Kidney glomerular epithelial cell (primary cell): ENCODE data around the gene BOD1.

Experiments used
- DNase-seq: peaks from one replicate; lab custom pipeline; 2025; lab: John Stamatoyannopoulos, UW

BOD1 gene

GRCh38 chr5:173640156-173640804 lies 23.8 kb upstream of the BOD1 start:
- no peak for DNase-seq

DNA sequence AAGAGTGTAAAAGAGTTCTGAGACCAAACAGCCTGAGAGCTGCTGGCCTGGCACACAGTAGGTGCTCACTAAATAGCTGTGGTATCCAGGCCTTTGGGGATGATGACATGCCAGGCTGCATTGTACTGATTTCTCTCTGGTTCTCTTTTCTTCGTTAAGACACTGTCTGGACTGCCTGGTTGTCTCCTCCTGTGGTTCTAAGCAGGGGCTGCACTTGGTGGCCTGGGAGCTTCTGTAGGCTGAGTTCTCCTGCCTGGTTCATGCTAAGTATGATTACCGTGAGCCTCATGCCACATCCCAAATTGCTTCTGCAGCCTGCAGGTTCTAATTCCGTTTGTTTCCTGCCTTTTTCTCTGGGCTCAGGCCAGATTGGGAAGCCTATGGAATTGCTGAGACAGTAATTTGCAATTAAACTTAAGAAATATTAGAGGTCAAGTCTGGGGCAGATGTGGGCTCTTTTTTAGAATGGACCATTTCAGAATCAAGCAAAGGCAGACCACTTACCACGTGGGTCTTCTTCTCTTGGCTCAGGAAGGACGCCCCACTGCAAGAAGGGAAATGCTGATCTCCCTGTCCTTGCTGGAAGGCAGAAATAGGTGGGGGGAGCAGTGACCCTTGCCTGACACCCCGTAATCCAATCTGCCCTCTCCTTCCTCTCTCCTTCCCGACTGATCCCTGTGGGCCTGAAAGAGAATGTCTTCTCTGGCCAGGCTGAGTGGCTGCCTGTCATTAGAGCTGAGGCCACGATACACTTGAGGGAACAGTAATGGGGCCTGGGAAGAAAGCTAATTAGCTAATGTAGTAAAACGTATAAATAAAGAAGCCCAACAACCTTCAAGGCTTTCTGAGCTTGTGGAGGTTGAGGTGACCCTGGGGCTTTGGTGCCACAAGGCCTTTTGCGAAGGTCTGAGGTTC lies 21.9 kb upstream of the BOD1 start:
- no peak for DNase-seq

DNA sequence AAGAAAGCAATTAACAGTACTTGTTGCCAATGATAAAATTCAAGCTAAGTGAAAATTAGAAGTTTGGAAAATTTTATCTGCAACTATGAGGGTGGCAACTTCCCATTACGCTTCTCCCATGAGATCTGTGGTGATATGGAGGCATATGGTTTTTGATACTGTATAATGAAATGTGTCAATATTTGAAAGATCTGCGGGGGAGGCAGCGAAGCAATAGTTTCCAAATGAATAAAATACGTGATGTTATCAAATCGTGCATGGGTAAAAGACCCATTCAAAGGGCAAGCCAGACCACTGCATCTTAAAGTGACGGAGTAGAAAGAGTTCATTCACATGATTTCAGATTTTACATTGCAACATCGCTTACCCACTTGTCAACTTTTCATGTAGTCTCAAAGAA lies 20.9 kb upstream of the BOD1 start:
- DNase-seq, result no peak

- DNase-seq, result no peak
Measured at GRCh38 chr5:173634465-173634983, 18.1 kb upstream of the BOD1 start.

DNA sequence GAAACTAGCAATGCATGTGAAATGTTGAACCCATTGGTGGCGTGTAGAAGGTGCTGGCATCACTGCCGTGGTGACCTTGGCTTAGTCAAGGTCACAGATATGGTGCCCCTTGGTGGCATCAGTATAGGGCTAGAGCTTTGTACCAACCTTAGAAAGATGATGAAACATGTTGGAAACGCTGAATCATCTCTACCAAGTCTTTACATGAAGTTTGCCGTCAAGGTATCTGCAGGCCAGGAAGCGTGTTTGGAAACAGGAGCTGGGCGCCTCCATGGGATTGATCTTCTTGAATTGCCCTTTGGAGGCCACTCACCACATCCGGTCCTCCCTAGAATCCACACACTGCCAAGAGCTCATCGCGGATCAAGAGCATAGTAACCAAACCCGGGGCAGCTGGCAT lies 16.9 kb upstream of the BOD1 start:
- DNase-seq, result no peak

DNA sequence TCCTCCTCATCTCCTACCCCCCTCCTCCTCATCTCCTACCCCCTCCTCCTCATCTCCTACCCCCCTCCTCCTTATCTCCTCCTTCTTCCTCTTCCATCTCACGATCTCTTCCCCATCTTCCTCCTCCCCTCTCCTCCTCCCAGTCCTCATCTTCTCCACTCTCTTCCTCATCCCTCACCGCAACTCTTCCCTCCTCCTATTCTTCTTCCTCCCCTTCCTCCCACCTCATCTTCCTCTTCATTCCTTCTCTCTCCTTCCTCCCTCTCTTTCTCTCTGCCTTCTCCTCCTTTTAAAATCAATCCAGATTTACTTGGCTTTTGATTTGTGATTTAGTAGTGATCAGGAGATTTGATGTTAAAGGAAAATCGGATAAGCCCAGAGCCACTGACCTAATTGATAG lies 15.0 kb upstream of the BOD1 start:
- DNase-seq, result no peak

DNA sequence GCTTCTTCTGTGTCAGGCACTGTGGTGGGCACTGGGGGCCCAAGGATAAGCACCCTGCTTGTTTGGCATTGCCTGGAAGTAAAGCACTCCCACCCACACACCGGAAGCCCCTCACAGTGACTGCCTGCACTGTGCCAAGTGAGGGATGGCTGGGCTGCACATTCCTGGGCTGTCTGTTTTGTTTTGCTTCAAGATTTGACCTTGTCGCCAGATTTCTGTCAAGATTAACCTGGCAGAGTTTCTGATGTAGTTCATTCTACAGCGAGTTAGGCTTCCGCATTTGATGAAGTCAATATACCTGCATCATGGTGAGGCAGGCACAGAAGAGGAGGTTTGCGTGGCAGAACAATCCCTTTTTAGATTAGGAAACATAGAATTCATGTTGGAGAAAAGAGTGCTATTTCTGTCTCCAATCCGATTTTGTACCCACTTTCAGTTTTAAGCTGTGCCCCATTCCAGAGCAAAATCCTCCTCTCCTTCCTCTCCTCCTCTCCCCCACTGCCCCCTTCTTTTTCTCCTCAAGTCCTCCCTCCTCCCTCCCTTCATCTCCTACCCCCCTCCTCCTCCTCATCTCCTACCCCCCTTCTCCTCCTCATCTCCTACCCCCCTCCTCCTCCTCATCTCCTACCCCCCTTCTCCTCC lies 14.4 kb upstream of the BOD1 start:
- DNase-seq, result no peak

DNA sequence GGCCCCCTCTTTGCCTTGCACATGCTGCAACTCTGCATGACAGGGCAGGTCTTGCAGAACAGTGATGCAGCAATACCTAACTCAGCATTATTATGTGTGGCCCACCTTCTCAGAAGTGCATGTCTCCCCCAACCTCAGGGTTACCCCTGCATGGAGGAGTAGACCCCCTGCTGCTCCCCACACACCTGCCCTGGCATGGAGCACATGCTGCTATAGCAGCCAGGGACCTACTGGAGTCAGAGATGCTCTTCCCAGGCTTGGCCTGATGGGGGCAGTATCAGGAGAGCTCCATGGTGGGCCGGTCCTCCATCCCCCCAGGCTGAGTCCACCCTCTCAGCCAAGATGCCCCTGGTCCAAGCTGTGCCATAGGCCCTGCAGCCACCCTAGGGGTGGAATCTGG lies 13.2 kb upstream of the BOD1 start:
- no peak for DNase-seq

DNA sequence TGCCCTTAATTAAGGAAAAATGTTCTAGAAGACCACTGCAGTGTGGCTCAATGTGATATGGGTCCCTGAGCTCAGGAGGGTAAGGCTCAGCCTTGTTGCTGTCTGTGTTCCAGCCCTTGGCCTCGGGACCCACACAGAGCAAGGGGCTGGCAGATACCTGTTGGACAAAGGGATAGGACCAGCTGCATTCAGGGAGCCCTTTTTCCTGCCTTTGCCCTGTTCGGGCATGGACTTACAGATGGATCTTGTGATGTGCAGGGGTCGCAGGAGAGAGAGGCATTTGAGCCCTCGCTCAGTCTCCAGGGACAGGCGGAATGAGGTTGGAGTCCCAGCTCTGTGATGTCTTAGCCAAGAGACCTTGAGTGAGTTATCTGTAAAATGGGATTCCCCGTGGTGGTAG lies 12.1 kb upstream of the BOD1 start:
- no peak for DNase-seq

GRCh38 chr5:173627860-173628392 lies 11.5 kb upstream of the BOD1 start:
- DNase-seq, result no peak

GRCh38 chr5:173627271-173627670 lies 10.8 kb upstream of the BOD1 start:
- DNase-seq, result no peak

DNA sequence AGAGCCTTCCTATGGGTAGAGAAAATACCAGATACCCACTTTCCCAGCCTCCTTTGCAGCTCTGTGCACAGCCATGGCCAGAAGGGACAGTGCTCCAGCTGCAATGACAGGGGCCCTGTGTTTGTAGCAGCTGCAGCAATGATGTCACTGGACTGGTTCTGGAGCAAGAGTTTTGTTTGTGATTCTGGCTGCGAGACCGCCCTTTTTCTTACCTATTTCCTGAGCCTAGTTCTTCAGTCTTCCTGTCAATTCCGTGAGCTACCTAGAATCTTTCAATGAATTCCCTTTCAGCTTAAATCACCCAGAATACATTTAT lies 10.0 kb upstream of the BOD1 start:
- no peak for DNase-seq

DNA sequence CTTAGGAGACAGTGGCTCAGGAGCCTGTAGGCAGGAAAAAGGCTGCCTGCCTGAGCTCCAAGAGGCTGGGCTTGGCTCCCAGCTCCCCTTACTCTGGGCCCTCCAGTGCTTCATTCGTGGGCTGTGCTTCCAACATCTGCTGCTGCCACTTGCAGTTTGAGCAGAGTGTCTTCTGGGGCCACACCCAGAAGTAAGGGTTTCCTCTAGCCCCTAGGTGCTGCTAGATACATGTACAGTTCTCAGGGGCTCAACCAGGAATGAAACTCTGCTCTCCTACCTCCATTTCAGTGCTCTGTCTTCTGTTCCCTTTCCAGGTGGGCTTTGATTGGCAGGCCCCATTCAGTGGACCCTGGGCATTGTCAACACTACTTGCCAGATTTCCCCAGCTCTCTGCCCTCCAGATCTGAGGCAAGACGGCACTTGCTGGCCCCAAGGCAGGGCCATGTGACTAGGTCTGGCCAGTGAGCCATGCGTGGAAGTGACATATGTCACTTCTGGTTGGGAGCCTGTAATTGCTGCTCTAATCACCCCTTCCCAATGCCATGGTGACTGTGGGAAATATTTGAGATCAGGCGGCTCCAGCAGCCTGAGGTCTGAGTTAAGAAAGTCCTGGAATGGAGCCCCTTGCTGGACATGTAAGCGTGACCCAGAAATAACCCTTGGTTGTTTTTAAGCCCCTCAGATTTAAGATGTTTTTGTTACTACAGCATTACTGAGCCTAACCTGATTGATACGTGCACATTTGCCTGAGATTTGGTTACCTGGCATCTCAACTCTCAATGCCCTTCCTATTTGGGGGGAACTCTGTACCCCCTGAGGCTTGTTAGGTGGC lies 9.4 kb upstream of the BOD1 start:
- DNase-seq, result no peak

DNA sequence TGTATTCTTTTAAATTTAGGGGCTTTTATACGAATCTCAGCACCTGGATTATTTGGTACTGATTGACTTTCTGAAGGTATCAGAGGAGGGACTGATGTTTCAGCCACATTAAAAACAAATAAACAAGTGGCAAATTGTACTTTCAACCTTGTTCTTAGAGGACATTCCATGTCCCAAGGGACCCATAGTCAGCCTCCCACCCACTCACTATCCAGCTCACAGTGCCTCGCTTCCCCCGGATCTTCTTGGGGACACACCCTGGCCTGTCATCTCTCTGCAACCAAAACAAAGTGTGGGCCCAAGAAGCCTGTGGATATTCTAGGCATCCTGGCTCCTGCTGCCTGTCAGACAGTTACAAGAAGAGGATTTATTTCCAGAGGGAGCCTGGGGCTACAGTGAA lies 8.8 kb upstream of the BOD1 start:
- DNase-seq, result no peak

- DNase-seq, result no peak
Measured at GRCh38 chr5:173624282-173624681, 7.8 kb upstream of the BOD1 start.

GRCh38 chr5:173623789-173624188 lies 7.3 kb upstream of the BOD1 start:
- no peak for DNase-seq

DNA sequence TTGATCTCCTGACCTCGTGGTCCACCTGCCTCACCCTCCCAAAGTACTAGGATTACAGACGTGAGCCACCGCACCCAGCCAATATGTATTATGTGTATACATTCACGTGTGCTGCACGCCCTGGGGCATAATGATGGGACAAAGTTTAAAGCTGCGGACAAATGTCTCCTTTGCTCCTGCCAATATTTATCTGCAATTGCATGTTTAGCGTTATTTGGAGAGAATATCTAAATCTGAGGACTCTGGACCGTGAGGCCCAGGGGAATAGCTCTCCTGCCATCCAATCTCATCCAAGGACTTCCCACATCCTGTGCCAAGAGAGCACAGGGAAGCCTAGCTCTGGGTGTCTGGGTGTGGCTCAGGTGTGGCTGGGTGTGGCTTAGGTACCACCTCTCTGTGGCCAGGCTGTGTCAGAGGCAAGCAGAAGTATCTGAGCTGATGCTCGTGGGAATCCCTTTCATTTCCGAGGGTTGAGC lies 6.9 kb upstream of the BOD1 start:
- DNase-seq, result no peak

- no peak for DNase-seq
Measured at GRCh38 chr5:173622183-173623047, 6.0 kb upstream of the BOD1 start.

DNA sequence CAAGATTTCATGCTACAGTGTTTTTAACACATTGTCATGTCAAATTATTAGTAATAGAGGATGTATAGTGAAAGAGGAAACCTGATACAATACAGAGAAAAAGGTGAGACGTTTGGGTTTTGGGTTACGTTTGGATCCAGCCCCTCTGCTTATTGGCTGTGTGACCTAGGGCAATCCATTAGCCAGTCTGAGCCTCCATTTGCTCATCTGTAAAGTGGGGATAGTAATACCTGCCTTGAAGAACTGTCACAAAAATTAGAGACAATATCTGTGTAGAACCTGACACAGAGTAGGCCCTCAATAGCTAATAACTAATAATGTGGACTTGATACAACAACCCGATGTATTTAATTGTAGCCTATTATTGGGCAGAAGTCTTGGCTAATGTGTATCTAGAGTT lies 4.3 kb upstream of the BOD1 start:
- no peak for DNase-seq

- DNase-seq, result peak; percentile 59
Measured at GRCh38 chr5:173618927-173619519, 2.6 kb upstream of the BOD1 start.
